SJCRH30 (cell line): Measurements from ENCODE around the gene A1CF. TPM values are rescaled to one million over a fixed set of nuclear protein-coding genes. Genes with fewer than 3 reads are reported as not detected.
A peak's percentile ranks its signal among the peaks of the same experiment; 100 is the strongest.
"Not testable (repeated sequence)": the region's sequence is repeated elsewhere in the genome, so short reads cannot be mapped to it uniquely, and the experiment has no call there.

Experiments used
- DNase-seq, 2 experiments: peaks; one replicate each; pipeline ENCODE4 v3.0.0-alpha.2; 2015 to 2020
- H3K27ac ChIP-seq: fragments of 250-450 bp; sonication (Bioruptor Pico); 2 replicates; pipeline ENCODE4 v1.5.1; 2020; ENCODE audit warnings: mild to moderate bottlenecking, moderate library complexity
- H3K27me3 ChIP-seq: fragments of 250-450 bp; sonication (Bioruptor Pico); 2 replicates; pipeline ENCODE4 v1.5.1; 2020; ENCODE audit warnings: mild to moderate bottlenecking, moderate library complexity
- H3K36me3 ChIP-seq: fragments of 250-450 bp; sonication (Bioruptor Pico); 2 replicates; pipeline ENCODE4 v1.5.1; 2020; ENCODE audit warnings: mild to moderate bottlenecking, moderate library complexity
- H3K4me1 ChIP-seq: fragments of 250-450 bp; sonication (Bioruptor Pico); 2 replicates; pipeline ENCODE4 v1.5.1; 2020; ENCODE audit warnings: mild to moderate bottlenecking, moderate library complexity
- H3K4me3 ChIP-seq: fragments of 250-450 bp; sonication (Bioruptor Pico); 2 replicates; pipeline ENCODE4 v1.5.1; 2020; ENCODE audit warnings: mild to moderate bottlenecking, moderate library complexity
- H3K9me3 ChIP-seq: fragments of 250-450 bp; sonication (Bioruptor Pico); replicated peaks from 2 replicates; pipeline ENCODE4 v1.5.1; 2020; ENCODE audit warnings: mild to moderate bottlenecking, moderate library complexity
- total RNA-seq: library from RNA; depleted of rRNA; stranded (reverse); fragments of >200 nt; shearing (Covaris generic); gene quantifications from 2 replicates; pipeline ENCODE4 v1.2.3, GENCODE V29; 2014

Gene A1CF
- total RNA-seq, 1 experiment from 2014 or later = not detected

GRCh38 chr10:50837095-50837494 is 48.3 kb downstream of the A1CF start:
- H3K4me1 ChIP-seq = no peaks in the 10 kb centered on the region
- no peak for DNase-seq
- H3K4me3 ChIP-seq = no peak overlapping the region
- no peak overlapping the region for H3K27ac ChIP-seq
- no peaks in the 10 kb centered on the region for H3K36me3 ChIP-seq
- H3K27me3 ChIP-seq = no peaks in the 10 kb centered on the region
- no peaks in the 10 kb centered on the region for H3K9me3 ChIP-seq

GRCh38 chr10:50832171-50832751 is 53.2 kb downstream of the A1CF start:
- DNase-seq = no peak
- no peak overlapping the region for H3K27ac ChIP-seq
- H3K4me1 ChIP-seq = no peaks in the 10 kb centered on the region
- H3K4me3 ChIP-seq = no peak overlapping the region
- H3K9me3 ChIP-seq = no peaks in the 10 kb centered on the region
- no peaks in the 10 kb centered on the region for H3K36me3 ChIP-seq
- H3K27me3 ChIP-seq = no peaks in the 10 kb centered on the region

GRCh38 chr10:50830066-50830465 is 55.4 kb downstream of the A1CF start:
- Histone ChIP-seq H3K27ac (no peak overlapping the region), H3K27me3 (no peaks in the 10 kb centered on the region), H3K9me3 (no peaks in the 10 kb centered on the region), H3K4me1 (no peaks in the 10 kb centered on the region), H3K36me3 (no peaks in the 10 kb centered on the region), H3K4me3 (no peak overlapping the region)
- no peak for DNase-seq

- no peak overlapping the region for H3K27ac ChIP-seq
- no peaks in the 10 kb centered on the region for H3K4me1 ChIP-seq
- no peak overlapping the region for H3K4me3 ChIP-seq
- no peaks in the 10 kb centered on the region for H3K9me3 ChIP-seq
- DNase-seq = no peak
- H3K36me3 ChIP-seq = no peaks in the 10 kb centered on the region
- no peaks in the 10 kb centered on the region; the same call in 1 of the 2 replicates for H3K27me3 ChIP-seq
These were observed 60.6 kb downstream of the A1CF start for GRCh38 chr10:50824782-50825181.

GRCh38 chr10:50823789-50824188 is 61.6 kb downstream of the A1CF start:
- H3K27me3 ChIP-seq = no peaks in the 10 kb centered on the region; the same call in 1 of the 2 replicates
- H3K36me3 ChIP-seq = no peaks in the 10 kb centered on the region
- no peak for DNase-seq
- H3K27ac ChIP-seq = no peak overlapping the region
- no peaks in the 10 kb centered on the region for H3K9me3 ChIP-seq
- no peak overlapping the region for H3K4me3 ChIP-seq
- no peaks in the 10 kb centered on the region for H3K4me1 ChIP-seq

GRCh38 chr10:50809596-50809995 is 75.8 kb downstream of the A1CF start:
- no peaks in the 10 kb centered on the region for H3K9me3 ChIP-seq

GRCh38 chr10:50807851-50808776 is 77.3 kb downstream of the A1CF start:
- Histone ChIP-seq H3K4me3 (no peak overlapping the region), H3K4me1 (no peaks in the 10 kb centered on the region), H3K36me3 (no peaks in the 10 kb centered on the region), H3K27me3 (no peaks in the 10 kb centered on the region), H3K27ac (no peak overlapping the region), H3K9me3 (no peaks in the 10 kb centered on the region)
- DNase-seq = no peak

More at GRCh38 chr10:50809596-50809995, 75.8 kb downstream of the A1CF start:
- no peak overlapping the region for H3K27ac ChIP-seq
- no peak overlapping the region for H3K4me3 ChIP-seq
- H3K27me3 ChIP-seq = no peaks in the 10 kb centered on the region
- no peaks in the 10 kb centered on the region for H3K4me1 ChIP-seq
- no peaks in the 10 kb centered on the region for H3K36me3 ChIP-seq
- DNase-seq = no peak

GRCh38 chr10:50805981-50806622 is 79.3 kb downstream of the A1CF start:
- Histone ChIP-seq H3K4me3 (no peak overlapping the region), H3K36me3 (no peaks in the 10 kb centered on the region), H3K4me1 (no peaks in the 10 kb centered on the region), H3K27me3 (no peaks in the 10 kb centered on the region), H3K9me3 (no peaks in the 10 kb centered on the region), H3K27ac (no peak overlapping the region)
- no peak for DNase-seq

GRCh38 chr10:50799595-50799994 is 85.8 kb downstream of the A1CF start:
- no peaks in the 10 kb centered on the region for H3K36me3 ChIP-seq
- no peaks in the 10 kb centered on the region for H3K4me1 ChIP-seq
- H3K27me3 ChIP-seq = no peaks in the 10 kb centered on the region
- H3K9me3 ChIP-seq = no peaks in the 10 kb centered on the region
- DNase-seq = no peak
- no peak overlapping the region for H3K4me3 ChIP-seq
- no peak overlapping the region for H3K27ac ChIP-seq

- DNase-seq = no peak
- no peaks in the 10 kb centered on the region for H3K9me3 ChIP-seq
- H3K4me1 ChIP-seq = no peaks in the 10 kb centered on the region
- H3K27me3 ChIP-seq = no peaks in the 10 kb centered on the region
- H3K36me3 ChIP-seq = no peaks in the 10 kb centered on the region
- H3K4me3 ChIP-seq = no peak overlapping the region
- no peak overlapping the region for H3K27ac ChIP-seq
These were observed 87.1 kb downstream of the A1CF start for GRCh38 chr10:50798297-50798696.

GRCh38 chr10:50796693-50797092 is 88.7 kb downstream of the A1CF start:
- no peaks in the 10 kb centered on the region for H3K9me3 ChIP-seq
- no peaks in the 10 kb centered on the region for H3K27me3 ChIP-seq
- H3K4me1 ChIP-seq = no peaks in the 10 kb centered on the region
- H3K36me3 ChIP-seq = no peaks in the 10 kb centered on the region
- no peak for DNase-seq
- no peak overlapping the region for H3K27ac ChIP-seq
- no peak overlapping the region for H3K4me3 ChIP-seq

- Histone ChIP-seq H3K27me3 (no peaks in the 10 kb centered on the region), H3K4me3 (no peak overlapping the region), H3K27ac (no peak overlapping the region), H3K9me3 (no peaks in the 10 kb centered on the region), H3K4me1 (no peaks in the 10 kb centered on the region), H3K36me3 (no peaks in the 10 kb centered on the region)
- DNase-seq = no peak
These were observed 90.9 kb downstream of the A1CF start for GRCh38 chr10:50794490-50794889.

GRCh38 chr10:50788951-50789945 is 96.2 kb downstream of the A1CF start:
- Histone ChIP-seq H3K9me3 (no peaks in the 10 kb centered on the region), H3K36me3 (no peaks in the 10 kb centered on the region), H3K27ac (no peak overlapping the region), H3K27me3 (no peaks in the 10 kb centered on the region), H3K4me1 (no peaks in the 10 kb centered on the region), H3K4me3 (no peak overlapping the region)
- DNase-seq = peak in 1 of 2 experiments; percentile 23

- not testable (repeated sequence) for DNase-seq, H3K4me1 ChIP-seq, H3K9me3 ChIP-seq, H3K4me3 ChIP-seq, H3K27me3 ChIP-seq, H3K27ac ChIP-seq, H3K36me3 ChIP-seq
These were observed 97.5 kb downstream of the A1CF start for GRCh38 chr10:50787962-50788361.
